Posterior cingulate gyrus (tissue), 11 donors: Measurements from ENCODE around the gene TMEM39A.

Experiments used
- DNase-seq, 10 donors: peaks; one replicate each; pipeline versions ENCODE4 v3.0.0 to v3.0.0-alpha.2; 2020 to 2021; ENCODE audit warnings: mixed read lengths in 3 of 10
- intact Hi-C: fragments of 100-400 bp; cut with DNase I; formaldehyde crosslinking; loops from one replicate; pipeline ENCODE4 v1.15.1; 2023

Gene TMEM39A

GRCh38 chr3:119401503-119402440 is 61.6 kb downstream of the TMEM39A start:
- DNase-seq, result no peak
- intact Hi-C loops, result no loop called here

- intact Hi-C loops, result no loop called here
- no peak for DNase-seq
Measured at GRCh38 chr3:119401069-119401468, 62.3 kb downstream of the TMEM39A start.

- intact Hi-C loops, result no loop called here
- no peak for DNase-seq
Measured at GRCh38 chr3:119400466-119400865, 62.9 kb downstream of the TMEM39A start.

- intact Hi-C loops, result no loop called here
- no peak for DNase-seq
Measured at GRCh38 chr3:119396870-119397269, 66.5 kb downstream of the TMEM39A start.

GRCh38 chr3:119395923-119396358 is 67.5 kb downstream of the TMEM39A start:
- intact Hi-C loops, result no loop called here

GRCh38 chr3:119388577-119388976 is 74.8 kb downstream of the TMEM39A start:
- DNase-seq, result no peak
- intact Hi-C loops, result no loop called here

More at GRCh38 chr3:119395923-119396358, 67.5 kb downstream of the TMEM39A start:
- no peak for DNase-seq

GRCh38 chr3:119382134-119382533 is 81.3 kb downstream of the TMEM39A start:
- DNase-seq, result no peak
- intact Hi-C loops, result no loop called here

GRCh38 chr3:119380697-119381096 is 82.7 kb downstream of the TMEM39A start:
- intact Hi-C loops, result no loop called here
- DNase-seq, result no peak
